NCI-H446 (cell line): Measurements from ENCODE around the gene DRC1.
A peak's percentile ranks its signal among the peaks of the same experiment; 100 is the strongest.
"Not testable (repeated sequence)": the region's sequence is repeated elsewhere in the genome, so short reads cannot be mapped to it uniquely, and the experiment has no call there.

Experiments used
- DNase-seq, 2 experiments: peaks; one replicate each; lab custom pipeline; 2025; lab: John Stamatoyannopoulos, UW

DRC1 gene

GRCh38 chr2:26463244-26464192, 61.8 kb downstream of the DRC1 start:
- DNase-seq: no peak

- no peak for DNase-seq
These were observed 62.9 kb downstream of the DRC1 start for GRCh38 chr2:26464390-26465265.

GRCh38 chr2:26465266-26465925, 63.7 kb downstream of the DRC1 start:
- DNase-seq: no peak

- no peak for DNase-seq
These were observed 64.3 kb downstream of the DRC1 start for GRCh38 chr2:26465981-26466471.

- no peak for DNase-seq
These were observed 65.1 kb downstream of the DRC1 start for GRCh38 chr2:26466662-26467310.

- not testable (repeated sequence) for DNase-seq
These were observed 66.8 kb downstream of the DRC1 start for GRCh38 chr2:26468544-26468943.

- peak; percentile 72 to 82 for DNase-seq
These were observed 67.5 kb downstream of the DRC1 start for GRCh38 chr2:26469092-26469710.

- DNase-seq: no peak
These were observed 68.2 kb downstream of the DRC1 start for GRCh38 chr2:26469955-26470354.

- DNase-seq: no peak
These were observed 69.0 kb downstream of the DRC1 start for GRCh38 chr2:26470601-26471260.

GRCh38 chr2:26471289-26471688, 69.6 kb downstream of the DRC1 start:
- peak in 1 of 2 experiments; percentile 68 for DNase-seq

- DNase-seq: no peak
These were observed 70.3 kb downstream of the DRC1 start for GRCh38 chr2:26471766-26472706.

- no peak for DNase-seq
These were observed 71.3 kb downstream of the DRC1 start for GRCh38 chr2:26472821-26473655.

- no peak for DNase-seq
These were observed 72.1 kb downstream of the DRC1 start for GRCh38 chr2:26473796-26474195.

GRCh38 chr2:26474261-26474785, 72.6 kb downstream of the DRC1 start:
- no peak for DNase-seq

GRCh38 chr2:26475037-26475436, 73.3 kb downstream of the DRC1 start:
- DNase-seq: no peak

GRCh38 chr2:26475832-26476501, 74.2 kb downstream of the DRC1 start:
- no peak for DNase-seq

GRCh38 chr2:26477126-26477910, 75.6 kb downstream of the DRC1 start:
- DNase-seq: no peak
